PC-9 (cell line): Measurements from ENCODE around the gene WNT3.

Experiments used
- EZH2 ChIP-seq: fragments of 200-600 bp; sonication (generic); IDR thresholded peaks from 2 replicates; pipeline ENCODE4 v1.8.0; 2017; ENCODE audit warnings: antibody characterized with exemption, low read depth
- TF ChIP-seq, protein P1 (sequence below): fragments of 200-600 bp; sonication (generic); conservative IDR thresholded peaks from 2 replicates; pipeline ENCODE4 v1.6.1; 2017; ENCODE audit warnings: mixed run types, antibody characterized with exemption, mild to moderate bottlenecking, moderate library complexity

DNA sequence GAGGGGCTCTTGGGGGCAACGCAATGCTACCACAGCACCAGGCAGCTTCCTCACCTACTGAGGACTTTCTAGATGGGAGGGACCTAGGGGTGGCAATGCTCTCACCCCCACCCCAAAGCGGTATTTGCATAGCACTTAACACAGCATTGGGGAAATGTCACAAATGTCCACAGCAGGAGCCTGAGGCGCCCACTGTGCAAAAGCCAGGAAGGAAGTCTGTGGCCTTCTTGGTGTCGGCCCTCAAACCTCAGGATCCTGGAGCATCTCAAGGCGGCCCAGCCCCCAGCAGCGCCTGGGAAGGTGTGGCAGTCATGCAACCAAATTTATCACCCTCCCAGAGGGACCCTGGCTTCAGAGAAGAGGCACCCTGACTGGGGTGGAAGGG, 45.3 kb downstream of the WNT3 start:
- TF ChIP-seq, protein P1, sequence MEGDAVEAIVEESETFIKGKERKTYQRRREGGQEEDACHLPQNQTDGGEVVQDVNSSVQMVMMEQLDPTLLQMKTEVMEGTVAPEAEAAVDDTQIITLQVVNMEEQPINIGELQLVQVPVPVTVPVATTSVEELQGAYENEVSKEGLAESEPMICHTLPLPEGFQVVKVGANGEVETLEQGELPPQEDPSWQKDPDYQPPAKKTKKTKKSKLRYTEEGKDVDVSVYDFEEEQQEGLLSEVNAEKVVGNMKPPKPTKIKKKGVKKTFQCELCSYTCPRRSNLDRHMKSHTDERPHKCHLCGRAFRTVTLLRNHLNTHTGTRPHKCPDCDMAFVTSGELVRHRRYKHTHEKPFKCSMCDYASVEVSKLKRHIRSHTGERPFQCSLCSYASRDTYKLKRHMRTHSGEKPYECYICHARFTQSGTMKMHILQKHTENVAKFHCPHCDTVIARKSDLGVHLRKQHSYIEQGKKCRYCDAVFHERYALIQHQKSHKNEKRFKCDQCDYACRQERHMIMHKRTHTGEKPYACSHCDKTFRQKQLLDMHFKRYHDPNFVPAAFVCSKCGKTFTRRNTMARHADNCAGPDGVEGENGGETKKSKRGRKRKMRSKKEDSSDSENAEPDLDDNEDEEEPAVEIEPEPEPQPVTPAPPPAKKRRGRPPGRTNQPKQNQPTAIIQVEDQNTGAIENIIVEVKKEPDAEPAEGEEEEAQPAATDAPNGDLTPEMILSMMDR, result no peak
- TF ChIP-seq EZH2, result no peak
